ENCODE results near the gene HTR1D.

Gene HTR1D

DNA sequence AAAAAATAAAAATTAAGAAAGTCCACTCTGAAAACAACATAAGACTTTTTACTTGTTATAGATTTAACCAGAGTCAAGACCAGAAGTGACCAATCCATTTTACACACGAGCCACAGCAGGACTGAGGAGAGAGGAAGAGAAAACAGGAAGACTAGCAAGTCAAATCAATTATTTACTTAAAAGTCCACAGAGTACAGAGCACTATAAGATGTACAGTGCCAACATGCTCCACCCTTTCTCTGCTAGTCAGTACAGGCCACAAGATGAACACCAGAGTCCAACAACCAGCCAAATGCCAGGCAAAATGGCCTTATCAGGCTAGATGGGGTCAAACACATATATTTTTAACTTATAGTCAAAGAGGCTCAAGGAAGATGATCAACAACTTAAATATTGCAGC, 68.2 kb downstream of the HTR1D start:
- no peak for DNase-seq

DNA sequence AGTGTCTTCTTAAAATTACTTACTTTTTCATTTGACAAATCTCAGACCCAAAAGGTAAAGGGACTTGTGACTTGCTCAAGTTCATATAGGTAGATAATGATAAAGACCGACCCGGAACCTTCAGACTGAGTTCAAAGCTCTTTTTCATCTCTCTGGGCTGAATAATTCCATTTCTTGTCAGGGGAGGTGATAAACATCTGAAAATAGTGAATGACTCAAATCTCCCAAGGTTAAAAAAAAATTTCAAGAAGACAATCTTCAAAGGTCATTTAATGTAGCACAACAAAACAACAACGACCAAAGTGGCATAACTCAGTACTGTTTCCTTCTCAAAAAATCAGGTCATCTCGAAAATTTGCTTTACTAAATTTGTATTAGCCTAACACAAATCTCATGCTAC, 69.2 kb downstream of the HTR1D start:
- no peak for DNase-seq

Data from midbrain (tissue), 1 donor.